CD14-positive monocyte (primary cell): ENCODE results near the gene C10orf95. TPM values are rescaled to one million over a fixed set of nuclear protein-coding genes. Genes with fewer than 3 reads are reported as not detected.

ENCODE experiments used
- DNase-seq, 3 donors: peaks; one replicate each; pipeline ENCODE4 v3.0.0-alpha.2; 2011 to 2022
- H2AFZ ChIP-seq: 2 replicates; pipeline ENCODE4 v1.6.0; 2012; ENCODE audit warnings: mild to moderate bottlenecking, low read depth, low read length, inconsistent platforms; ENCODE audit not compliant: insufficient read depth, poor library complexity, severe bottlenecking
- H3K27ac ChIP-seq, 2 donors: 1 replicate in 1 of 2; 2 replicates in 1 of 2; pipeline ENCODE4 v1.5.1; 2012 to 2013; ENCODE audit warnings: low read length in 2 of 2, control low read depth in 1 of 2, inconsistent platforms in 1 of 2, low read depth in 1 of 2, mild to moderate bottlenecking in 1 of 2
- H3K27me3 ChIP-seq, 2 donors: one replicate each; pipeline versions ENCODE4 v1.6.0 to v1.6.1; 2011 to 2013; ENCODE audit warnings: low read length in 2 of 2; ENCODE audit not compliant: control insufficient read depth in 2 of 2, insufficient read depth in 2 of 2
- H3K36me3 ChIP-seq, 2 donors: replicated peaks in 1 of 2; 1 replicate in 1 of 2; 2 replicates in 1 of 2; pipeline versions ENCODE4 v1.5.1 to v1.6.1; 2012 to 2013; ENCODE audit warnings: low read length in 2 of 2, control low read depth in 1 of 2, inconsistent platforms in 1 of 2, mild to moderate bottlenecking in 1 of 2; ENCODE audit not compliant: insufficient read depth in 2 of 2, control insufficient read depth in 1 of 2
- H3K4me1 ChIP-seq, 2 donors: 1 replicate in 1 of 2; 2 replicates in 1 of 2; pipeline versions ENCODE4 v1.5.1 to v1.6.1; 2012 to 2013; ENCODE audit warnings: low read length in 2 of 2, control low read depth in 1 of 2, inconsistent platforms in 1 of 2, mild to moderate bottlenecking in 1 of 2, moderate library complexity in 1 of 2; ENCODE audit not compliant: insufficient read depth in 2 of 2, control insufficient read depth in 1 of 2
- H3K4me2 ChIP-seq: replicated peaks from 2 replicates; pipeline ENCODE3; 2012; ENCODE audit warnings: low read length, moderate library complexity, mild to moderate bottlenecking; ENCODE audit not compliant: poor library complexity, severe bottlenecking; ENCODE audit errors: extremely low read depth
- H3K4me3 ChIP-seq, 3 experiments: fragments of 200-600 bp in 1 of 3; sonication (generic) in 1 of 3; replicated peaks in 1 of 3; 1 replicate in 2 of 3; 2 replicates in 1 of 3; pipeline ENCODE4 v1.5.1; 2011 to 2013; ENCODE audit warnings: low read length in 3 of 3, mild to moderate bottlenecking in 3 of 3, control low read depth in 2 of 3, low read depth in 2 of 3, inconsistent platforms in 1 of 3, moderate library complexity in 1 of 3
- H3K79me2 ChIP-seq: 2 replicates; pipeline ENCODE4 v1.6.0; 2012; ENCODE audit warnings: mild to moderate bottlenecking, control low read depth, inconsistent platforms, low read length, moderate library complexity; ENCODE audit not compliant: insufficient read depth
- H3K9ac ChIP-seq: 2 replicates; pipeline ENCODE4 v1.6.0; 2017; ENCODE audit warnings: low read length, mild to moderate bottlenecking; ENCODE audit not compliant: insufficient read depth, poor library complexity, severe bottlenecking
- H3K9me3 ChIP-seq, 2 donors: replicated peaks in 1 of 2; 1 replicate in 1 of 2; 2 replicates in 1 of 2; pipeline versions ENCODE4 v1.5.1 to v1.6.1; 2012 to 2013; ENCODE audit warnings: low read length in 2 of 2, control low read depth in 1 of 2; ENCODE audit not compliant: control insufficient read depth in 1 of 2, insufficient read depth in 1 of 2
- H4K20me1 ChIP-seq: 2 replicates; pipeline ENCODE4 v1.6.0; 2012; ENCODE audit warnings: mild to moderate bottlenecking, low read length, control low read depth, moderate library complexity; ENCODE audit not compliant: insufficient read depth
- H3K27ac Mint-ChIP-seq, 7 donors: one replicate each; pipeline ENCODE4 v1.8.0; 2020; ENCODE audit warnings: mild to moderate bottlenecking in 7 of 7, mixed read lengths in 7 of 7, moderate library complexity in 6 of 7, inconsistent platforms in 2 of 7
- H3K27me3 Mint-ChIP-seq, 3 donors: one replicate each; pipeline ENCODE4 v1.8.0; 2021 to 2022; ENCODE audit warnings: low read depth in 3 of 3, mild to moderate bottlenecking in 3 of 3, mixed read lengths in 3 of 3, moderate library complexity in 3 of 3, inconsistent platforms in 1 of 3
- H3K36me3 Mint-ChIP-seq, 2 donors: one replicate each; pipeline ENCODE4 v1.8.0; 2020; ENCODE audit warnings: mixed read lengths in 2 of 2, inconsistent platforms in 1 of 2, mild to moderate bottlenecking in 1 of 2
- H3K4me1 Mint-ChIP-seq: one replicate; pipeline ENCODE4 v1.8.0; 2020; ENCODE audit warnings: mild to moderate bottlenecking, mixed read lengths
- H3K4me3 Mint-ChIP-seq, 2 donors: one replicate each; pipeline ENCODE4 v1.8.0; 2020; ENCODE audit warnings: mild to moderate bottlenecking in 2 of 2, mixed read lengths in 2 of 2, moderate library complexity in 1 of 2
- H3K9me3 Mint-ChIP-seq, 7 donors: one replicate each; pipeline ENCODE4 v1.8.0; 2020 to 2022; ENCODE audit warnings: mixed read lengths in 7 of 7, mild to moderate bottlenecking in 6 of 7, moderate library complexity in 6 of 7, inconsistent platforms in 2 of 7
- WGBS: methylation state at CpG from one replicate; pipeline ENCODE4 v1.1.5; 2013; ENCODE audit warnings: missing lambda C conversion rate; ENCODE audit not compliant: insufficient coverage; 5-methylcytosine and 5-hydroxymethylcytosine counted together
- intact Hi-C, 2 donors: fragments of 100-400 bp; cut with micrococcal nuclease; formaldehyde crosslinking; loops; one replicate each; pipeline versions ENCODE4 v1.15.0 to v1.15.1; 2023
- polyA plus RNA-seq, 3 donors: library from polyadenylated mRNA; depleted of rRNA in 1 of 3; unstranded in 2 of 3; stranded (reverse) in 1 of 3; fragments of 300-500 nt in 2 of 3; fragments of >200 nt in 1 of 3; fragmentation: Illumina TruSeq in 2 of 3; gene quantifications; 1 replicate in 2 of 3; 2 replicates in 1 of 3; pipeline ENCODE4 v1.2.3, GENCODE V29; 2012 to 2021
- TF ChIP-seq, protein P1 (sequence below): fragments of 200-600 bp; IDR thresholded peaks from one replicate; pipeline ENCODE4 v1.8.0; 2022; ENCODE audit warnings: antibody characterized with exemption, mild to moderate bottlenecking

The C10orf95 gene
- polyA plus RNA-seq, 3 donors: 0.27 TPM; not detected in 2

DNA sequence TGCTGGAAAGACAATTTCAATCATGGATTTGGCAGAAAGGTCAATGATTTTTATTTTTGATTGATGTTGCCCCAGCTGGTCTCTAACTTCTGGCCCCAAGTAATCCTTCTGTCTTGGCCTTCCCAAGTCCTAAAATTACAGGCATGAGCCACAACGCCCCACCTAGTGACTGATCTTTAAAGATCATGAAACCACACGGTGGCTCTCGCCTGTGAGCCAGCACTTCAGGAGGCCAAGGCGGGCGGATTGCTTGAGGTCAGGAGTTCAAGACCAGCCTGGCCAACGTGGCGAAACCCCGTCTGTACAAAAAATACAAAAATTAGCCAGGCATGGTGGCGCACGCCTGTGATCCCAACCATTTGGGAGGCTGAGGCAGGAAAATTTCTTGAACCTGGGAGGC, 12.6 kb upstream of the C10orf95 start:
- peaks cover 4 to 10% (median 9%) of the 10 kb centered on the region in 3 donors for H3K27me3 Mint-ChIP-seq
- Histone ChIP-seq H3K36me3 (no peaks in the 10 kb centered on the region), H3K4me3 (no peak overlapping the region), H3K27me3 (peaks cover 0 to 3% of the 10 kb centered on the region in 2 donors), H2AFZ (no peak overlapping the region), H3K27ac (no peak overlapping the region), H4K20me1 (no peaks in the 10 kb centered on the region), H3K4me1 (peaks cover 38 to 48% of the 10 kb centered on the region in 2 donors), H3K9me3 (no peaks in the 10 kb centered on the region), H3K79me2 (no peaks in the 10 kb centered on the region), H3K9ac (no peak overlapping the region), H3K4me2 (no peak overlapping the region)
- no peak for DNase-seq
- intact Hi-C loops: loop anchor here (5.0 kb wide), 2 partner anchors 38 to 42 kb away; partner anchors contain the start of genes ACTR1A (in 1 of the 2), FBXL15 (in 1 of the 2) and SUFU (in 1 of the 2)
- H3K27ac Mint-ChIP-seq: no peak overlapping the region
- H3K36me3 Mint-ChIP-seq: peaks cover 8 to 10% of the 10 kb centered on the region in 2 donors
- TF ChIP-seq, protein P1, sequence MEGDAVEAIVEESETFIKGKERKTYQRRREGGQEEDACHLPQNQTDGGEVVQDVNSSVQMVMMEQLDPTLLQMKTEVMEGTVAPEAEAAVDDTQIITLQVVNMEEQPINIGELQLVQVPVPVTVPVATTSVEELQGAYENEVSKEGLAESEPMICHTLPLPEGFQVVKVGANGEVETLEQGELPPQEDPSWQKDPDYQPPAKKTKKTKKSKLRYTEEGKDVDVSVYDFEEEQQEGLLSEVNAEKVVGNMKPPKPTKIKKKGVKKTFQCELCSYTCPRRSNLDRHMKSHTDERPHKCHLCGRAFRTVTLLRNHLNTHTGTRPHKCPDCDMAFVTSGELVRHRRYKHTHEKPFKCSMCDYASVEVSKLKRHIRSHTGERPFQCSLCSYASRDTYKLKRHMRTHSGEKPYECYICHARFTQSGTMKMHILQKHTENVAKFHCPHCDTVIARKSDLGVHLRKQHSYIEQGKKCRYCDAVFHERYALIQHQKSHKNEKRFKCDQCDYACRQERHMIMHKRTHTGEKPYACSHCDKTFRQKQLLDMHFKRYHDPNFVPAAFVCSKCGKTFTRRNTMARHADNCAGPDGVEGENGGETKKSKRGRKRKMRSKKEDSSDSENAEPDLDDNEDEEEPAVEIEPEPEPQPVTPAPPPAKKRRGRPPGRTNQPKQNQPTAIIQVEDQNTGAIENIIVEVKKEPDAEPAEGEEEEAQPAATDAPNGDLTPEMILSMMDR: no peak
- H3K4me3 Mint-ChIP-seq: no peak overlapping the region
- H3K9me3 Mint-ChIP-seq: no peaks in the 10 kb centered on the region
- H3K4me1 Mint-ChIP-seq: peaks cover 48% of the 10 kb centered on the region
- WGBS: 91% methylated on average over 7 of the region's 10 CpGs

DNA sequence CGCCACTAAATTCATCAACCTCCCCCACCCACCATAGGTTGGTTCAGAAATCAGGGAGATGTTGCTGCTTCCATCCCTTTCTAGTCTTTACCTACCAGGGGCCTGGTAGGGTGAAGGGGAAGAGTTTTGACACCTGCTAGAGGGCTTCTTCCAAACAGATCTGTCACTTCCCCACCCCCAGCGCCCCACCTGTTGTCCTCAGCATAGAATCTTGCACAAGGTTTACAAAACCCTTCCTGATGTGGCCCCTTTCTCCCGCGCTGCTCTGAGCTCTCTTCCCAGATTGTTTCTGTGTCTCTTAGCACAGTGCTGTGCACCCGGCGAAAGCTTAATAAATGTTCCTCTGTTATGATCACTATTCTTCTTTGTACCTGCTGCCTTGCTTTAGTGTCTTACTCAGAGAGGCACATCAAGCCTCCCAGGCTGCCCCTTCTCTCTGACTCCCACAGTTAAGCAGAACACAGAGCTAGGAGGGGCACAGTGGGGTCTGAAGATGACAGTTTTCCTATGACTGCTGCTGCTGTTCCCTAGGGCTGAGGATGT, 11.2 kb upstream of the C10orf95 start:
- Mint-ChIP-seq H3K36me3 (peaks cover 8 to 9% of the 10 kb centered on the region in 2 donors), H3K27me3 (peaks cover 3 to 10% (median 10%) of the 10 kb centered on the region in 3 donors), H3K9me3 (no peaks in the 10 kb centered on the region), H3K4me1 (peaks cover 35% of the 10 kb centered on the region), H3K4me3 (peak overlapping the region; percentile 41 to 95), H3K27ac (peak overlapping the region in 3 of 7 donors; percentile 22 to 78 (median 25))
- no peak overlapping the region for H3K4me3 ChIP-seq
- no peaks in the 10 kb centered on the region for H3K36me3 ChIP-seq
- H3K27me3 ChIP-seq: peaks cover 0 to 3% of the 10 kb centered on the region in 2 donors
- intact Hi-C loops: loop anchor here (5.0 kb wide), 2 partner anchors 40 kb away; partner anchors contain the start of genes ACTR1A (in 1 of the 2), FBXL15 (in 1 of the 2) and SUFU (in 1 of the 2)
- 44% methylated on average over 5 of the region's 6 CpGs for WGBS
- peak overlapping the region; percentile 29 for H2AFZ ChIP-seq
- TF ChIP-seq, protein P1: no peak
- no peak overlapping the region for H3K27ac ChIP-seq
- H3K79me2 ChIP-seq: no peaks in the 10 kb centered on the region
- DNase-seq: peak in 1 of 3 donors; percentile 2
- H3K9ac ChIP-seq: no peak overlapping the region
- H4K20me1 ChIP-seq: no peaks in the 10 kb centered on the region
- H3K9me3 ChIP-seq: no peaks in the 10 kb centered on the region
- H3K4me1 ChIP-seq: peaks cover 24 to 34% of the 10 kb centered on the region in 2 donors
- peak overlapping the region; percentile 86 for H3K4me2 ChIP-seq
